HepG2 (cell line): ENCODE data around the gene STEAP1B. TPM values are rescaled to one million over a fixed set of nuclear protein-coding genes. Genes with fewer than 3 reads are reported as not detected.
A peak's percentile ranks its signal among the peaks of the same experiment; 100 is the strongest.

Experiments
- EED ChIP-seq: sonication (generic); formaldehyde crosslinking; IDR thresholded peaks from 2 replicates; pipeline ENCODE4 v1.5.0; 2020; ENCODE audit warnings: mild to moderate bottlenecking, missing genetic modification reagents
- HOXD1 ChIP-seq: sonication (generic); formaldehyde crosslinking; IDR thresholded peaks from 2 replicates; pipeline ENCODE4 v1.5.0; 2020; ENCODE audit warnings: missing genetic modification reagents
- KDM2A ChIP-seq: sonication (generic); formaldehyde crosslinking; IDR thresholded peaks from 2 replicates; pipeline ENCODE4 v1.4.0; 2020; ENCODE audit warnings: low read depth, missing genetic modification reagents, borderline replicate concordance
- TBP ChIP-seq: sonication (generic); formaldehyde crosslinking; IDR thresholded peaks from 2 replicates; pipeline ENCODE4 v1.5.0; 2020; ENCODE audit warnings: missing genetic modification reagents
- TCF12 ChIP-seq, 2 experiments: fragments of 450-650 bp in 1 of 2; sonication (generic) in 1 of 2; formaldehyde crosslinking in 1 of 2; IDR thresholded peaks; 2 replicates each; pipeline versions ENCODE4 v1.6.1 to v1.8.0; 2017 to 2022; ENCODE audit warnings: antibody characterized with exemption in 1 of 2, mild to moderate bottlenecking in 1 of 2, missing genetic modification reagents in 1 of 2, moderate library complexity in 1 of 2
- ZKSCAN1 ChIP-seq: fragments of 150-350 bp; IDR thresholded peaks from 2 replicates; pipeline ENCODE4 v1.6.1; 2014; ENCODE audit warnings: low read length
- ZNF598 ChIP-seq: sonication (generic); formaldehyde crosslinking; IDR thresholded peaks from 2 replicates; pipeline ENCODE4 v1.5.1; 2020; ENCODE audit warnings: mild to moderate bottlenecking, missing genetic modification reagents, borderline replicate concordance
- polyA plus RNA-seq, 8 experiments: library from polyadenylated mRNA; depleted of rRNA in 3 of 8; stranded (reverse) in 7 of 8; unstranded in 1 of 8; fragments of >200 nt; fragmentation: Illumina TruSeq in 4 of 8; extraction: Trizol in 4 of 8; gene quantifications; 2 replicates each; pipeline versions ENCODE4 v1.2.1 to v1.2.3, GENCODE V29; 2011 to 2016; ENCODE audit warnings: low read depth in 4 of 8, missing spikeins in 1 of 8, mixed read lengths in 1 of 8; ENCODE audit not compliant: insufficient read depth in 1 of 8
- total RNA-seq, 5 experiments: library from RNA; depleted of rRNA; stranded (reverse); fragments of >200 nt; fragmentation: Illumina TruSeq; extraction: Trizol; gene quantifications; 2 replicates each; pipeline ENCODE4 v1.2.3, GENCODE V29; 2016; ENCODE audit warnings: low read depth in 1 of 5
- TF ChIP-seq, protein P1 (sequence below): sonication (generic); formaldehyde crosslinking; IDR thresholded peaks from 2 replicates; pipeline ENCODE4 v1.5.0; 2020; ENCODE audit warnings: mild to moderate bottlenecking, missing genetic modification reagents, moderate library complexity
- TF ChIP-seq, protein P2 (sequence below): IDR thresholded peaks from 2 replicates; pipeline ENCODE4 v1.6.1; 2016; ENCODE audit warnings: low read depth
- TF ChIP-seq, protein P3 (sequence below), 2 experiments: sonication (generic) in 1 of 2; formaldehyde crosslinking in 1 of 2; IDR thresholded peaks; 2 replicates each; pipeline versions ENCODE4 v1.4.0 to v1.6.1; 2018 to 2020; ENCODE audit warnings: missing genetic modification reagents in 2 of 2, borderline replicate concordance in 1 of 2, low read depth in 1 of 2, mild to moderate bottlenecking in 1 of 2, missing biosample characterization in 1 of 2

STEAP1B gene
- total and polyA plus RNA-seq, 2 of the 13 experiments (the other 11 are each of a cell fraction or from before 2014, with no cell fraction given): not detected

DNA sequence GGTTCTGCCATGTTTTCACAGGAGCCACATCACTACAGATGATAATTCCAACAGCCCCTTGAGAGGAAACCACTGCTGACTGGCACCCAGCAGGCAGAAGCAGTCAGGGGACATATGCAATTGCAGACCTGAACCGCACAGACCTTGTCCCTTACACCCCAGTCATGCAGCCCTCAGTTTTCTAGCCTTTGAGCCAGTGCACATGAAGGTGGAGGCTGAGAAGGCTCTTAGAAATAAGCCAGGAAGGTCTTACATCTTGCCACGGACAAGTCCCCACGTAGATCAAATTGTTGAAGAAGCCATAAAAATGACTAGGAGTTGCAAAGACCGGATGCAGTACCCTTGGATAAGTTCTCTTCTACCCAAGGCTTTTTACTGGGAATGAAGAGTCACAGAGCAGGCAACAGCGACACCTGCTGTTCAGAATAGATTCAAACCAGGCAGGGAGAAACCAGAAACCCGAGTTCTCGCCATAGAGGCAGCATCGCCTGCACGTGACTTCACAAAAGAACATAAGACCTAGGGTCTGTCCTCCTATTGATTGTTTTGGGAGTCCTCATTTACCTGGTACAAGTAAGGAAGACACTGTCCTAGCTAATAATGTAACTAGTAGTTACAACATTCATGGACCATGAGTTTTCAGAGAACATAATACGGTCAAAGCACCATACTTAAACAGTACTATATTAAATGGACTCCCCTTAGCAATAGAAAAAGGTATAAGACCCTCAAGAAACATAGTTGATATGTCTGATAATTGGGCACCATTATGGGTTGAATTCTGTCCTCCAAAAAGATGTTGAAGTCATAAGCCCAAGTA lies 11.1 kb downstream of the STEAP1B start (continued):
- TF ChIP-seq TCF12 (IDR thresholded peaks at IDR 0.05) (no peak), TCF12 (CRISPR knock-in tag; IDR thresholded peaks at IDR 0.05) (no peak), TBP (CRISPR knock-in tag) (no peak), ZKSCAN1 (no peak), KDM2A (CRISPR knock-in tag) (0 out of 2 replicates have a peak, but pooled peaks have one; percentile 25), ZNF598 (0 out of 2 replicates have a peak, but pooled peaks have one; percentile 37), EED (CRISPR knock-in tag) (no peak), HOXD1 (CRISPR knock-in tag) (no peak)
- TF ChIP-seq, protein P1, sequence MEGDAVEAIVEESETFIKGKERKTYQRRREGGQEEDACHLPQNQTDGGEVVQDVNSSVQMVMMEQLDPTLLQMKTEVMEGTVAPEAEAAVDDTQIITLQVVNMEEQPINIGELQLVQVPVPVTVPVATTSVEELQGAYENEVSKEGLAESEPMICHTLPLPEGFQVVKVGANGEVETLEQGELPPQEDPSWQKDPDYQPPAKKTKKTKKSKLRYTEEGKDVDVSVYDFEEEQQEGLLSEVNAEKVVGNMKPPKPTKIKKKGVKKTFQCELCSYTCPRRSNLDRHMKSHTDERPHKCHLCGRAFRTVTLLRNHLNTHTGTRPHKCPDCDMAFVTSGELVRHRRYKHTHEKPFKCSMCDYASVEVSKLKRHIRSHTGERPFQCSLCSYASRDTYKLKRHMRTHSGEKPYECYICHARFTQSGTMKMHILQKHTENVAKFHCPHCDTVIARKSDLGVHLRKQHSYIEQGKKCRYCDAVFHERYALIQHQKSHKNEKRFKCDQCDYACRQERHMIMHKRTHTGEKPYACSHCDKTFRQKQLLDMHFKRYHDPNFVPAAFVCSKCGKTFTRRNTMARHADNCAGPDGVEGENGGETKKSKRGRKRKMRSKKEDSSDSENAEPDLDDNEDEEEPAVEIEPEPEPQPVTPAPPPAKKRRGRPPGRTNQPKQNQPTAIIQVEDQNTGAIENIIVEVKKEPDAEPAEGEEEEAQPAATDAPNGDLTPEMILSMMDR (CRISPR knock-in tag): peak; percentile 89
- TF ChIP-seq, protein P2, sequence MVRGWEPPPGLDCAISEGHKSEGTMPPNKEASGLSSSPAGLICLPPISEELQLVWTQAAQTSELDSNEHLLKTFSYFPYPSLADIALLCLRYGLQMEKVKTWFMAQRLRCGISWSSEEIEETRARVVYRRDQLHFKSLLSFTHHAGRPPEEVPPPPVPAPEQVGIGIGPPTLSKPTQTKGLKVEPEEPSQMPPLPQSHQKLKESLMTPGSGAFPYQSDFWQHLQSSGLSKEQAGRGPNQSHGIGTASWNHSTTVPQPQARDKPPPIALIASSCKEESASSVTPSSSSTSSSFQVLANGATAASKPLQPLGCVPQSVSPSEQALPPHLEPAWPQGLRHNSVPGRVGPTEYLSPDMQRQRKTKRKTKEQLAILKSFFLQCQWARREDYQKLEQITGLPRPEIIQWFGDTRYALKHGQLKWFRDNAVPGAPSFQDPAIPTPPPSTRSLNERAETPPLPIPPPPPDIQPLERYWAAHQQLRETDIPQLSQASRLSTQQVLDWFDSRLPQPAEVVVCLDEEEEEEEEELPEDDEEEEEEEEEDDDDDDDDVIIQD: 0 out of 2 replicates have a peak, but pooled peaks have one; percentile 25
- TF ChIP-seq, protein P3, sequence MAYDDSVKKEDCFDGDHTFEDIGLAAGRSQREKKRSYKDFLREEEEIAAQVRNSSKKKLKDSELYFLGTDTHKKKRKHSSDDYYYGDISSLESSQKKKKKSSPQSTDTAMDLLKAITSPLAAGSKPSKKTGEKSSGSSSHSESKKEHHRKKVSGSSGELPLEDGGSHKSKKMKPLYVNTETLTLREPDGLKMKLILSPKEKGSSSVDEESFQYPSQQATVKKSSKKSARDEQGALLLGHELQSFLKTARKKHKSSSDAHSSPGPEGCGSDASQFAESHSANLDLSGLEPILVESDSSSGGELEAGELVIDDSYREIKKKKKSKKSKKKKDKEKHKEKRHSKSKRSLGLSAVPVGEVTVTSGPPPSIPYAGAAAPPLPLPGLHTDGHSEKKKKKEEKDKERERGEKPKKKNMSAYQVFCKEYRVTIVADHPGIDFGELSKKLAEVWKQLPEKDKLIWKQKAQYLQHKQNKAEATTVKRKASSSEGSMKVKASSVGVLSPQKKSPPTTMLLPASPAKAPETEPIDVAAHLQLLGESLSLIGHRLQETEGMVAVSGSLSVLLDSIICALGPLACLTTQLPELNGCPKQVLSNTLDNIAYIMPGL (CRISPR knock-in tag; IDR thresholded peaks at IDR 0.05; ENCODE audit: borderline replicate concordance in 1 of 2, low read depth in 1 of 2): 0 out of 4 replicates have a peak, but pooled peaks of 1 of the 2 experiments have one; percentile 28
- TF ChIP-seq, all 625 proteins: peak for 26
